ENCODE measurements around the gene SLC34A2. TPM values are rescaled to one million over a fixed set of nuclear protein-coding genes. Genes with fewer than 3 reads are reported as not detected.
"Not testable (repeated sequence)": the region's sequence is repeated elsewhere in the genome, so short reads cannot be mapped to it uniquely, and the experiment has no call there.

Gene SLC34A2
- not detected for total RNA-seq
- not detected for total RNA-seq (2013)

- ATAC-seq (no peak), DNase-seq (no peak)
- Histone ChIP-seq H3K4me3 (ENCODE audit: low read length) (no peak within 1 kb of the TSS), H3K27me3 (ENCODE audit: control insufficient read depth, insufficient read depth, low read length) (peaks cover 11% of the 10 kb centered on the region), H3K27ac (ENCODE audit: low read length) (no peak within 1 kb of the TSS), H3K9me3 (ENCODE audit: control insufficient read depth, insufficient read depth, low read length) (no peaks in the 10 kb centered on the region), H3K36me3 (ENCODE audit: control insufficient read depth, insufficient read depth, low read length) (no peaks in the 10 kb centered on the region), H3K4me1 (ENCODE audit: control insufficient read depth, insufficient read depth, low read length) (peaks cover 5% of the 10 kb centered on the region)
- H3K27ac Mint-ChIP-seq: no peak within 1 kb of the TSS
- peaks cover 0 to 5% of the 10 kb centered on the region in 2 donors for H3K4me1 Mint-ChIP-seq
- peaks cover 26 to 33% of the 10 kb centered on the region in 2 donors for H3K27me3 Mint-ChIP-seq (ENCODE audit: low read depth in 2 of 2)
- intact Hi-C loops (cut with micrococcal nuclease): no loop called here
- no peak within 1 kb of the TSS for H3K4me3 Mint-ChIP-seq
- H3K9me3 Mint-ChIP-seq: no peaks in the 10 kb centered on the region
- TF ChIP-seq CTCF (IDR thresholded peaks at IDR 0.05): no peak
- WGBS (ENCODE audit: insufficient coverage): 3% methylated on average over 71 of the region's 71 CpGs
- H3K36me3 Mint-ChIP-seq: no peaks in the 10 kb centered on the region
Observed at GRCh38 chr4:25654971-25655963, at the start of gene SLC34A2. Gene SLC34A2 (plus strand): TSS chr4:25655851. CDS start chr4:25662501, 6,650 bp downstream.

GRCh38 chr4:25608644-25609043, 47.0 kb upstream of the SLC34A2 start:
- no peaks in the 10 kb centered on the region for H3K9me3 Mint-ChIP-seq
- 87% methylated on average over 5 of the region's 5 CpGs for WGBS (ENCODE audit: insufficient coverage)
- Histone ChIP-seq H3K4me3 (ENCODE audit: low read length) (no peak overlapping the region), H3K27me3 (ENCODE audit: control insufficient read depth, insufficient read depth, low read length) (no peaks in the 10 kb centered on the region), H3K27ac (ENCODE audit: low read length) (no peak overlapping the region), H3K4me1 (ENCODE audit: control insufficient read depth, insufficient read depth, low read length) (no peaks in the 10 kb centered on the region), H3K9me3 (ENCODE audit: control insufficient read depth, insufficient read depth, low read length) (no peaks in the 10 kb centered on the region), H3K36me3 (ENCODE audit: control insufficient read depth, insufficient read depth, low read length) (no peaks in the 10 kb centered on the region)
- no peaks in the 10 kb centered on the region for H3K36me3 Mint-ChIP-seq
- H3K4me1 Mint-ChIP-seq: no peaks in the 10 kb centered on the region
- ATAC-seq (no peak), DNase-seq (no peak)
- H3K27me3 Mint-ChIP-seq (ENCODE audit: low read depth in 2 of 2): no peaks in the 10 kb centered on the region
- no peak for TF ChIP-seq CTCF (IDR thresholded peaks at IDR 0.05)
- H3K4me3 Mint-ChIP-seq: no peak overlapping the region
- intact Hi-C loops (cut with micrococcal nuclease): no loop called here
- no peak overlapping the region for H3K27ac Mint-ChIP-seq

- no peaks in the 10 kb centered on the region for H3K9me3 Mint-ChIP-seq
- intact Hi-C loops (cut with micrococcal nuclease): no loop called here
- no peak overlapping the region for H3K27ac Mint-ChIP-seq
- Histone ChIP-seq H3K4me3 (ENCODE audit: low read length) (no peak overlapping the region), H3K27ac (ENCODE audit: low read length) (no peak overlapping the region), H3K4me1 (ENCODE audit: control insufficient read depth, insufficient read depth, low read length) (no peaks in the 10 kb centered on the region), H3K36me3 (ENCODE audit: control insufficient read depth, insufficient read depth, low read length) (no peaks in the 10 kb centered on the region), H3K27me3 (ENCODE audit: control insufficient read depth, insufficient read depth, low read length) (no peaks in the 10 kb centered on the region), H3K9me3 (ENCODE audit: control insufficient read depth, insufficient read depth, low read length) (no peaks in the 10 kb centered on the region)
- WGBS (ENCODE audit: insufficient coverage): 83% methylated on average over 5 of the region's 5 CpGs
- no peaks in the 10 kb centered on the region for H3K27me3 Mint-ChIP-seq (ENCODE audit: low read depth in 2 of 2)
- no peak overlapping the region for H3K4me3 Mint-ChIP-seq
- DNase-seq: no peak
- no peak for ATAC-seq
- H3K36me3 Mint-ChIP-seq: no peaks in the 10 kb centered on the region
- H3K4me1 Mint-ChIP-seq: no peaks in the 10 kb centered on the region
- no peak for TF ChIP-seq CTCF (IDR thresholded peaks at IDR 0.05)
Observed at GRCh38 chr4:25609976-25610375, 45.7 kb upstream of the SLC34A2 start.

- H3K27ac ChIP-seq (ENCODE audit: low read length); DNase-seq; ATAC-seq; H3K36me3 Mint-ChIP-seq; H3K4me1 Mint-ChIP-seq; H3K4me3 Mint-ChIP-seq; H3K27me3 ChIP-seq (ENCODE audit: control insufficient read depth, insufficient read depth, low read length); H3K27ac Mint-ChIP-seq; H3K4me3 ChIP-seq (ENCODE audit: low read length); intact Hi-C loops (cut with micrococcal nuclease); H3K9me3 ChIP-seq (ENCODE audit: control insufficient read depth, insufficient read depth, low read length); H3K27me3 Mint-ChIP-seq (ENCODE audit: low read depth in 2 of 2); H3K36me3 ChIP-seq (ENCODE audit: control insufficient read depth, insufficient read depth, low read length); H3K9me3 Mint-ChIP-seq; H3K4me1 ChIP-seq (ENCODE audit: control insufficient read depth, insufficient read depth, low read length): not testable (repeated sequence)
- WGBS (ENCODE audit: insufficient coverage): 86% methylated on average over 9 of the region's 9 CpGs
Observed at GRCh38 chr4:25613613-25614012, 42.0 kb upstream of the SLC34A2 start.
